ENCODE results near the gene COL18A1.

GRCh38 chr21:45481566-45481965, 76.6 kb downstream of the COL18A1 start:
- TF ChIP-seq POLR2AphosphoS5 (IDR thresholded peaks at IDR 0.05; ENCODE audit: low read depth, low read length) (no peak), REST (IDR thresholded peaks at IDR 0.05; ENCODE audit: low read depth, low read length) (no peak), SMC3 (IDR thresholded peaks at IDR 0.05; ENCODE audit: low read depth, low read length) (no peak), TAF1 (IDR thresholded peaks at IDR 0.05; ENCODE audit: borderline replicate concordance, low read depth, low read length) (no peak), TEAD4 (IDR thresholded peaks at IDR 0.05; ENCODE audit: borderline replicate concordance, insufficient read depth) (no peak), CTCF (IDR thresholded peaks at IDR 0.05) (no peak), RCOR1 (IDR thresholded peaks at IDR 0.05; ENCODE audit: low read length) (no peak), SIN3A (IDR thresholded peaks at IDR 0.05; ENCODE audit: borderline replicate concordance, low read depth, low read length) (no peak), YY1 (IDR thresholded peaks at IDR 0.05; ENCODE audit: low read depth) (no peak), ZBTB33 (IDR thresholded peaks at IDR 0.05; ENCODE audit: borderline replicate concordance, low read depth) (no peak), GABPA (IDR thresholded peaks at IDR 0.05; ENCODE audit: low read depth) (no peak), EZH2phosphoT487 (IDR thresholded peaks at IDR 0.05; ENCODE audit: borderline replicate concordance, low read depth) (no peak), MXI1 (IDR thresholded peaks at IDR 0.05; ENCODE audit: low read depth, low read length) (no peak), RFX5 (IDR thresholded peaks at IDR 0.05; ENCODE audit: low read length) (no peak)
